Sigmoid colon (tissue), 7 donors: ENCODE data around the gene GOLT1B. TPM values are rescaled to one million over a fixed set of nuclear protein-coding genes. Genes with fewer than 3 reads are reported as not detected.

Experiments
- DNase-seq: peaks from one replicate; pipeline ENCODE4 v3.0.0-alpha.2; 2019
- H3K27ac ChIP-seq, 4 donors: fragments of 200-600 bp; sonication (generic); one replicate each; pipeline ENCODE4 v1.5.1; 2016 to 2019; ENCODE audit warnings: mild to moderate bottlenecking in 1 of 4
- H3K27me3 ChIP-seq, 3 donors: fragments of 200-600 bp; sonication (generic); one replicate each; pipeline ENCODE4 v1.5.1; 2019; ENCODE audit warnings: mild to moderate bottlenecking in 1 of 3
- H3K36me3 ChIP-seq, 4 donors: fragments of 200-600 bp; sonication (generic); one replicate each; pipeline ENCODE4 v1.5.1; 2016 to 2019
- H3K4me1 ChIP-seq, 4 donors: fragments of 200-600 bp; sonication (generic); one replicate each; pipeline ENCODE4 v1.5.1; 2017 to 2019
- H3K4me3 ChIP-seq, 4 donors: fragments of 200-600 bp; sonication (generic); one replicate each; pipeline ENCODE4 v1.5.1; 2017 to 2019; ENCODE audit warnings: mild to moderate bottlenecking in 2 of 4, moderate library complexity in 1 of 4
- H3K9me3 ChIP-seq, 4 donors: fragments of 200-600 bp in 3 of 4; sonication (generic) in 3 of 4; one replicate each; pipeline versions ENCODE4 v1.5.1 to v1.6.1; 2013 to 2019
- CTCF ChIP-seq, 4 experiments: fragments of 450-650 bp in 3 of 4; fragments of 200-600 bp in 1 of 4; IDR thresholded peaks; one replicate each; pipeline ENCODE4 v1.5.1; 2016 to 2019; ENCODE audit warnings: antibody characterized with exemption in 4 of 4, mild to moderate bottlenecking in 3 of 4, moderate library complexity in 2 of 4
- EP300 ChIP-seq, 4 donors: sonication (generic); formaldehyde crosslinking; IDR thresholded peaks; one replicate each; pipeline ENCODE4 v1.6.1; 2017; ENCODE audit warnings: antibody characterized with exemption in 4 of 4
- POLR2A ChIP-seq, 2 donors: fragments of 450-650 bp; IDR thresholded peaks; one replicate each; pipeline ENCODE4 v1.6.1; 2016; ENCODE audit warnings: antibody characterized with exemption in 2 of 2, mild to moderate bottlenecking in 2 of 2, moderate library complexity in 2 of 2
- POLR2AphosphoS5 ChIP-seq, 4 donors: sonication (generic); formaldehyde crosslinking; IDR thresholded peaks; one replicate each; pipeline ENCODE4 v1.6.1; 2017; ENCODE audit warnings: antibody characterized with exemption in 4 of 4
- WGBS, 2 donors: extraction: QIAGEN DNeasy Blood & Tissue Kit; methylation state at CpG; one replicate each; pipeline ENCODE4 v1.1.7; 2013; 5-methylcytosine and 5-hydroxymethylcytosine counted together
- intact Hi-C: fragments of 100-400 bp; cut with DNase I; formaldehyde crosslinking; loops from one replicate; pipeline ENCODE4 v1.15.1; 2023
- polyA plus RNA-seq, 3 donors: library from polyadenylated mRNA; stranded (reverse); fragments of 200-250 nt; gene quantifications; one replicate each; pipeline ENCODE4 v1.2.3, GENCODE V29; 2013
- total RNA-seq, 4 donors: library from RNA; depleted of rRNA; stranded (reverse); fragments of >200 nt; gene quantifications; one replicate each; pipeline ENCODE4 v1.1.0, GENCODE V29; 2016
- donor health status: healthy with polysubstance abuse.
- donor health status: Bipolar disorder and iron deficiency.
- donor health status: healthy.

The GOLT1B gene
- total and polyA plus RNA-seq, 7 donors = 7.8 to 26.9 (median 22.5) TPM

- Histone ChIP-seq H3K36me3 (no peaks in the 10 kb centered on the region), H3K4me1 (peaks cover 0 to 23% (median 19%) of the 10 kb centered on the region in 4 donors), H3K4me3 (no peak overlapping the region), H3K27me3 (no peaks in the 10 kb centered on the region), H3K27ac (peak overlapping the region in 1 of 4 donors; percentile 50), H3K9me3 (no peaks in the 10 kb centered on the region)
- WGBS, 2 donors = 90 to 92% methylated on average over 2 of the region's 2 CpGs
- intact Hi-C loops = no loop called here
- no peak for TF ChIP-seq POLR2A (IDR thresholded peaks at IDR 0.05)
- TF ChIP-seq POLR2AphosphoS5 (IDR thresholded peaks at IDR 0.05) = no peak
- TF ChIP-seq EP300 (IDR thresholded peaks at IDR 0.05) = no peak
- TF ChIP-seq CTCF (IDR thresholded peaks at IDR 0.05) = no peak
- no peak for DNase-seq
These were observed 27.9 kb downstream of the GOLT1B start for GRCh38 chr12:21529456-21529855.

- Histone ChIP-seq H3K9me3 (no peaks in the 10 kb centered on the region), H3K36me3 (no peaks in the 10 kb centered on the region), H3K27me3 (no peaks in the 10 kb centered on the region), H3K27ac (no peak overlapping the region), H3K4me1 (no peaks in the 10 kb centered on the region), H3K4me3 (no peak overlapping the region)
- no peak for DNase-seq
- intact Hi-C loops = no loop called here
- TF ChIP-seq CTCF (IDR thresholded peaks at IDR 0.05) (no peak), POLR2A (IDR thresholded peaks at IDR 0.05) (no peak), POLR2AphosphoS5 (IDR thresholded peaks at IDR 0.05) (no peak), EP300 (IDR thresholded peaks at IDR 0.05) (no peak)
- WGBS, 2 donors = 91 to 92% methylated on average over 5 of the region's 5 CpGs
These were observed 36.6 kb downstream of the GOLT1B start for GRCh38 chr12:21538061-21538653.

GRCh38 chr12:21539797-21540196, 38.2 kb downstream of the GOLT1B start:
- intact Hi-C loops = no loop called here
- Histone ChIP-seq H3K9me3 (no peaks in the 10 kb centered on the region), H3K36me3 (no peaks in the 10 kb centered on the region), H3K4me3 (no peak overlapping the region), H3K27me3 (no peaks in the 10 kb centered on the region), H3K27ac (no peak overlapping the region), H3K4me1 (no peaks in the 10 kb centered on the region)
- TF ChIP-seq POLR2A (IDR thresholded peaks at IDR 0.05) = no peak
- TF ChIP-seq EP300 (IDR thresholded peaks at IDR 0.05) = no peak
- no peak for TF ChIP-seq CTCF (IDR thresholded peaks at IDR 0.05)
- TF ChIP-seq POLR2AphosphoS5 (IDR thresholded peaks at IDR 0.05) = no peak
- no peak for DNase-seq

- intact Hi-C loops = no loop called here
- WGBS, 2 donors = 78 to 85% methylated on average over 6 of the region's 6 CpGs
- TF ChIP-seq EP300 (IDR thresholded peaks at IDR 0.05) (no peak), CTCF (IDR thresholded peaks at IDR 0.05) (no peak), POLR2A (IDR thresholded peaks at IDR 0.05) (no peak), POLR2AphosphoS5 (IDR thresholded peaks at IDR 0.05) (no peak)
These were observed 40.2 kb downstream of the GOLT1B start for GRCh38 chr12:21541773-21542172.

GRCh38 chr12:21542403-21542802, 40.8 kb downstream of the GOLT1B start:
- WGBS, 2 donors = 46 to 75% methylated on average over 5 of the region's 5 CpGs
- intact Hi-C loops = no loop called here
- H3K4me3 ChIP-seq = no peak overlapping the region
- DNase-seq = no peak
- H3K4me1 ChIP-seq = no peaks in the 10 kb centered on the region
- no peak overlapping the region for H3K27ac ChIP-seq
- no peaks in the 10 kb centered on the region for H3K9me3 ChIP-seq
- TF ChIP-seq POLR2A (IDR thresholded peaks at IDR 0.05) (no peak), CTCF (IDR thresholded peaks at IDR 0.05) (no peak), EP300 (IDR thresholded peaks at IDR 0.05) (no peak), POLR2AphosphoS5 (IDR thresholded peaks at IDR 0.05) (no peak)
- H3K27me3 ChIP-seq = no peaks in the 10 kb centered on the region
- no peaks in the 10 kb centered on the region for H3K36me3 ChIP-seq

More at GRCh38 chr12:21541773-21542172, 40.2 kb downstream of the GOLT1B start:
- H3K36me3 ChIP-seq = no peaks in the 10 kb centered on the region
- no peak overlapping the region for H3K4me3 ChIP-seq
- no peaks in the 10 kb centered on the region for H3K4me1 ChIP-seq
- no peak overlapping the region for H3K27ac ChIP-seq
- no peaks in the 10 kb centered on the region for H3K9me3 ChIP-seq
- DNase-seq = no peak
- no peaks in the 10 kb centered on the region for H3K27me3 ChIP-seq
